HepG2 (cell line): ENCODE measurements around the gene ESRRG. TPM values are rescaled to one million over a fixed set of nuclear protein-coding genes. Genes with fewer than 3 reads are reported as not detected.

Source experiments
- ATAC-seq: fragments of 200-7000 bp; cut with Tn5 transposase; 3 replicates; pipeline ENCODE4 v1.9.1; 2020; ENCODE audit warnings: mild to moderate bottlenecking, moderate library complexity
- BruUV-seq: library from RNA; stranded (reverse); fragments of 400-500 nt; replicated peaks from 2 replicates; lab custom pipeline; 2021; lab: Mats Ljungman, UMichigan
- CTCF ChIA-PET: fragments of 300-600 bp; formaldehyde crosslinking; extraction: SDS; loops from one replicate; lab custom pipeline; 2021; ENCODE audit warnings: low total read pairs, inconsistent platforms, low intra/inter-chr PET ratio; lab: Yijun Ruan, JAX
- POLR2A ChIA-PET: fragments of 350-600 bp; sonication (Branson Sonifier 250); formaldehyde crosslinking; loops from one replicate; lab custom pipeline; 2020; ENCODE audit warnings: antibody characterized with exemption, inconsistent platforms; lab: Yijun Ruan, JAX
- DNase-seq: peaks from one replicate; pipeline ENCODE4 v3.0.0-alpha.2; 2015; ENCODE audit warnings: low spot score
- FAIRE-seq: peaks from 3 replicates; lab custom pipeline; 2011; peaks lifted over from hg19 to GRCh38; lab: Jason Lieb, UNC
- H2AFZ ChIP-seq: one replicate; pipeline ENCODE4 v1.6.1; 2011; ENCODE audit warnings: low read length, inconsistent platforms
- H3K27ac ChIP-seq: fragments of 300-600 bp; 3 replicates; pipeline ENCODE4 v1.8.0; 2011; ENCODE audit warnings: mixed run types, mild to moderate bottlenecking, mixed read lengths, low read length, inconsistent platforms; ENCODE audit not compliant: insufficient read depth; ENCODE audit errors: extremely low read length
- H3K27me3 ChIP-seq, 2 experiments: fragments of 200-600 bp in 1 of 2; 2 replicates in 1 of 2; 3 replicates in 1 of 2; pipeline versions ENCODE4 v1.6.0 to v1.8.0; 2011; ENCODE audit warnings: low read length in 2 of 2, mild to moderate bottlenecking in 2 of 2, moderate library complexity in 2 of 2, inconsistent platforms in 1 of 2; ENCODE audit not compliant: insufficient read depth in 2 of 2, control insufficient read depth in 1 of 2
- H3K36me3 ChIP-seq, 2 experiments: fragments of 200-600 bp in 1 of 2; replicated peaks in 1 of 2; 2 replicates in 1 of 2; 3 replicates in 1 of 2; pipeline versions ENCODE4 v1.5.1 to v1.8.0; 2011; ENCODE audit warnings: low read length in 2 of 2, inconsistent platforms in 1 of 2; ENCODE audit not compliant: insufficient read depth in 2 of 2, control insufficient read depth in 1 of 2
- H3K4me1 ChIP-seq: 2 replicates; pipeline ENCODE4 v1.5.1; 2012; ENCODE audit warnings: low read length, inconsistent platforms; ENCODE audit not compliant: insufficient read depth
- H3K4me2 ChIP-seq: 2 replicates; pipeline ENCODE4 v1.6.0; 2011; ENCODE audit warnings: low read depth, low read length, inconsistent platforms
- H3K4me3 ChIP-seq, 3 experiments: fragments of 200-600 bp in 1 of 3; sonication (generic), shearing (Covaris generic) in 1 of 3; replicated peaks in 1 of 3; 2 replicates each; pipeline ENCODE4 v1.5.1; 2011 to 2016; ENCODE audit warnings: low read length in 3 of 3, inconsistent platforms in 2 of 3, low read depth in 2 of 3, mild to moderate bottlenecking in 2 of 3, control low read depth in 1 of 3, mixed read lengths in 1 of 3; ENCODE audit not compliant: insufficient read depth in 1 of 3
- H3K79me2 ChIP-seq: one replicate; pipeline ENCODE4 v1.6.1; 2011; ENCODE audit warnings: low read length, inconsistent platforms; ENCODE audit not compliant: insufficient read depth
- H3K9ac ChIP-seq: 2 replicates; pipeline ENCODE4 v1.6.0; 2011; ENCODE audit warnings: mild to moderate bottlenecking, low read depth, low read length, inconsistent platforms; ENCODE audit not compliant: insufficient read depth
- H3K9me3 ChIP-seq: 2 replicates; pipeline ENCODE4 v1.5.1; 2012; ENCODE audit warnings: mild to moderate bottlenecking, low read length
- H4K20me1 ChIP-seq: 2 replicates; pipeline ENCODE4 v1.6.0; 2011; ENCODE audit warnings: inconsistent platforms, mild to moderate bottlenecking, low read length, moderate library complexity; ENCODE audit not compliant: insufficient read depth
- CC2D1A ChIP-seq: sonication (generic); formaldehyde crosslinking; IDR thresholded peaks from 2 replicates; pipeline ENCODE4 v1.8.1; 2023; ENCODE audit warnings: mild to moderate bottlenecking, missing genetic modification reagents
- CERS6 ChIP-seq: sonication (generic); formaldehyde crosslinking; IDR thresholded peaks from 2 replicates; pipeline ENCODE4 v1.5.0; 2020; ENCODE audit warnings: missing genetic modification reagents
- GTF2F1 ChIP-seq: fragments of 150-350 bp; IDR thresholded peaks from 2 replicates; pipeline ENCODE4 v1.6.1; 2014; ENCODE audit warnings: low read length
- HDAC1 ChIP-seq: sonication (generic); formaldehyde crosslinking; IDR thresholded peaks from 2 replicates; pipeline ENCODE4 v1.5.1; 2020; ENCODE audit warnings: mild to moderate bottlenecking, missing genetic modification reagents
- HDAC2 ChIP-seq: sonication (generic); formaldehyde crosslinking; IDR thresholded peaks from 2 replicates; pipeline ENCODE4 v1.4.0; 2020; ENCODE audit warnings: missing genetic modification reagents
- HMG20B ChIP-seq: conservative IDR thresholded peaks from 2 replicates; pipeline ENCODE4 v1.6.1; 2016; ENCODE audit warnings: missing genetic modification reagents, missing compliant biosample characterization
- LCORL ChIP-seq, 2 experiments: fragments of 450-650 bp in 1 of 2; sonication (generic) in 1 of 2; formaldehyde crosslinking in 1 of 2; IDR thresholded peaks; 2 replicates each; pipeline versions ENCODE4 v1.5.0 to v1.6.1; 2017 to 2020; ENCODE audit warnings: antibody characterized with exemption in 1 of 2, missing genetic modification reagents in 1 of 2
- POLR2G ChIP-seq: fragments of 200-400 bp; formaldehyde crosslinking; IDR thresholded peaks from 2 replicates; pipeline ENCODE4 v1.6.1; 2018; ENCODE audit warnings: mild to moderate bottlenecking, low read depth, low read length, moderate library complexity
- SALL2 ChIP-seq: sonication (generic); formaldehyde crosslinking; IDR thresholded peaks from 2 replicates; pipeline ENCODE4 v1.8.1; 2023; ENCODE audit warnings: mild to moderate bottlenecking, missing genetic modification reagents, inconsistent platforms
- SMYD3 ChIP-seq: sonication (generic); formaldehyde crosslinking; IDR thresholded peaks from 2 replicates; pipeline ENCODE4 v1.8.1; 2023; ENCODE audit warnings: mild to moderate bottlenecking, missing genetic modification reagents
- TP53 ChIP-seq: sonication (generic); formaldehyde crosslinking; conservative IDR thresholded peaks from 2 replicates; pipeline ENCODE4 v1.4.0; 2020; ENCODE audit warnings: missing genetic modification reagents
- U2AF1 ChIP-seq: fragments of 200-400 bp; formaldehyde crosslinking; optimal IDR thresholded peaks from 2 replicates; pipeline ENCODE3; 2017; ENCODE audit warnings: mild to moderate bottlenecking, low read depth, low read length
- ZNF20 ChIP-seq: sonication (generic); formaldehyde crosslinking; IDR thresholded peaks from 2 replicates; pipeline ENCODE4 v1.4.0; 2020; ENCODE audit warnings: mild to moderate bottlenecking, moderate library complexity, missing genetic modification reagents
- ZNF224 ChIP-seq: sonication (generic); formaldehyde crosslinking; IDR thresholded peaks from 2 replicates; pipeline ENCODE4 v1.5.0; 2020; ENCODE audit warnings: mild to moderate bottlenecking, missing genetic modification reagents
- ZNF260 ChIP-seq: sonication (generic); formaldehyde crosslinking; IDR thresholded peaks from 2 replicates; pipeline ENCODE4 v1.4.0; 2020; ENCODE audit warnings: missing genetic modification reagents, low read depth, mild to moderate bottlenecking, borderline replicate concordance
- ZNF431 ChIP-seq: sonication (generic); formaldehyde crosslinking; IDR thresholded peaks from 2 replicates; pipeline ENCODE4 v1.9.0; 2022; ENCODE audit warnings: missing genetic modification reagents, low read depth, mild to moderate bottlenecking, borderline replicate concordance
- ZNF614 ChIP-seq: IDR thresholded peaks from 2 replicates; pipeline ENCODE4 v1.6.1; 2018; ENCODE audit warnings: missing biosample characterization, missing genetic modification reagents, inconsistent platforms, borderline replicate concordance
- ZNF816 ChIP-seq: sonication (generic); formaldehyde crosslinking; IDR thresholded peaks from 2 replicates; pipeline ENCODE4 v1.8.0; 2022; ENCODE audit warnings: missing genetic modification reagents, mild to moderate bottlenecking, borderline replicate concordance
- WGBS: methylation state at CpG from one replicate; pipeline ENCODE4 v1.1.6; 2017; ENCODE audit warnings: low lambda C conversion rate; 5-methylcytosine and 5-hydroxymethylcytosine counted together
- in situ Hi-C: cut with HindIII; loops from 2 replicates; pipeline ENCODE4 v1.10.0; 2017; ENCODE audit warnings: low pct_unique_long_range_greater_than_20kb; ENCODE audit not compliant: extremely low pct_ligation_motif_present
- intact Hi-C: fragments of 100-400 bp; cut with micrococcal nuclease; formaldehyde crosslinking; loops from one replicate; pipeline ENCODE4 v1.10.0; 2022; ENCODE audit not compliant: unreplicated experiment
- polyA plus RNA-seq, 8 experiments: library from polyadenylated mRNA; depleted of rRNA in 3 of 8; stranded (reverse) in 7 of 8; unstranded in 1 of 8; fragments of >200 nt; fragmentation: Illumina TruSeq in 4 of 8; extraction: Trizol in 4 of 8; gene quantifications; 2 replicates each; pipeline versions ENCODE4 v1.2.1 to v1.2.3, GENCODE V29; 2011 to 2016; ENCODE audit warnings: low read depth in 4 of 8, missing spikeins in 1 of 8, mixed read lengths in 1 of 8; ENCODE audit not compliant: insufficient read depth in 1 of 8
- total RNA-seq, 5 experiments: library from RNA; depleted of rRNA; stranded (reverse); fragments of >200 nt; fragmentation: Illumina TruSeq; extraction: Trizol; gene quantifications; 2 replicates each; pipeline ENCODE4 v1.2.3, GENCODE V29; 2016; ENCODE audit warnings: low read depth in 1 of 5
- TF ChIP-seq, protein P1 (sequence below): sonication (generic); formaldehyde crosslinking; IDR thresholded peaks from 2 replicates; pipeline ENCODE4 v1.8.0; 2022; ENCODE audit warnings: mild to moderate bottlenecking, missing genetic modification reagents
- TF ChIP-seq, protein P2 (sequence below): sonication (generic); formaldehyde crosslinking; IDR thresholded peaks from 2 replicates; pipeline ENCODE4 v1.4.0; 2020; ENCODE audit warnings: mild to moderate bottlenecking, missing genetic modification reagents

ESRRG gene
- total and polyA plus RNA-seq, 2 of the 13 experiments (the other 11 are each of a cell fraction or from before 2014, with no cell fraction given): not detected

DNA sequence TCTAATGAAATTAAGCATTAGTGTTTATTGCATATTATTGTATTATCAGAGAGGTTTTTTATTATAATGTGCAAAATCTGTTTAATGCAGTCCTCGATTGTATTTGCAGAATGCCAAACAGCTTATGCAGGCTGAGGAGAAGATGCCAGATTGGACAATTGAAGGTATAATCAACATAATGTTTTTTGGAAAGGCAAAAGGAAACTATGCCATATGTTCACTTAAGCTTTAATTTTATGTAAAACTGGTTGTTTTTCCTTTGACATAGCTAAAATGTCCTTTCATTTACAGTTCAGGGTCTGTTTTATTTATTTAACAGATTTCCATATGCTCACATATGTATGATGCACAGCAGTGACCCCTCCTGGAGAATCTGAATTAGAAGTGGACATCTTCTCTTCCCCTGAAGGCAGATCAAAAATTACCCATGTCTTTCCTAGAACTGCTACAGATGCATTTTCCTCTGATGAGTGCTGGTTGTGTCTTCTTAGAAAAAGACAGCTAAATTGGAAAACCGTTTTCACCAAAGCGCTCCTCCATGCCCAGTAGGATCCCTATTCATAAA, 156.5 kb downstream of the ESRRG start:
- no peak overlapping the region for H3K4me2 ChIP-seq
- ATAC-seq (no peak), FAIRE-seq (no peak), DNase-seq (no peak)
- TF ChIP-seq HMG20B (no peak), CC2D1A (CRISPR knock-in tag) (no peak), HDAC1 (no peak), POLR2G (no peak), ZNF260 (CRISPR knock-in tag) (no peak), SALL2 (CRISPR knock-in tag) (no peak), U2AF1 (no peak), ZNF20 (CRISPR knock-in tag) (no peak), CERS6 (CRISPR knock-in tag) (no peak), LCORL (IDR thresholded peaks at IDR 0.05) (no peak), LCORL (CRISPR knock-in tag; IDR thresholded peaks at IDR 0.05) (no peak), ZNF224 (CRISPR knock-in tag) (no peak), SMYD3 (no peak), ZNF614 (CRISPR knock-in tag) (no peak), GTF2F1 (no peak), ZNF816 (CRISPR knock-in tag) (no peak), ZNF431 (CRISPR knock-in tag) (no peak), TP53 (CRISPR knock-in tag) (no peak), HDAC2 (CRISPR knock-in tag) (no peak)
- TF ChIP-seq, protein P1, sequence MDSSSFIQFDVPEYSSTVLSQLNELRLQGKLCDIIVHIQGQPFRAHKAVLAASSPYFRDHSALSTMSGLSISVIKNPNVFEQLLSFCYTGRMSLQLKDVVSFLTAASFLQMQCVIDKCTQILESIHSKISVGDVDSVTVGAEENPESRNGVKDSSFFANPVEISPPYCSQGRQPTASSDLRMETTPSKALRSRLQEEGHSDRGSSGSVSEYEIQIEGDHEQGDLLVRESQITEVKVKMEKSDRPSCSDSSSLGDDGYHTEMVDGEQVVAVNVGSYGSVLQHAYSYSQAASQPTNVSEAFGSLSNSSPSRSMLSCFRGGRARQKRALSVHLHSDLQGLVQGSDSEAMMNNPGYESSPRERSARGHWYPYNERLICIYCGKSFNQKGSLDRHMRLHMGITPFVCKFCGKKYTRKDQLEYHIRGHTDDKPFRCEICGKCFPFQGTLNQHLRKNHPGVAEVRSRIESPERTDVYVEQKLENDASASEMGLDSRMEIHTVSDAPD (CRISPR knock-in tag): no peak
- TF ChIP-seq, protein P2, sequence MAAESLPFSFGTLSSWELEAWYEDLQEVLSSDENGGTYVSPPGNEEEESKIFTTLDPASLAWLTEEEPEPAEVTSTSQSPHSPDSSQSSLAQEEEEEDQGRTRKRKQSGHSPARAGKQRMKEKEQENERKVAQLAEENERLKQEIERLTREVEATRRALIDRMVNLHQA (CRISPR knock-in tag): no peak
- no peaks in the 10 kb centered on the region for H3K79me2 ChIP-seq
- H3K27ac ChIP-seq: no peak overlapping the region
- POLR2A ChIA-PET: no interaction called here
- H3K27me3 ChIP-seq: no peaks in the 10 kb centered on the region
- H3K4me1 ChIP-seq: no peaks in the 10 kb centered on the region
- H4K20me1 ChIP-seq: no peaks in the 10 kb centered on the region
- BruUV-seq: no TSS peak
- CTCF ChIA-PET: no interaction called here
- 13% methylated on average over 3 of the region's 3 CpGs for WGBS
- no peak overlapping the region for H3K9ac ChIP-seq
- no peak overlapping the region for H3K4me3 ChIP-seq
- intact Hi-C loops (loop anchor here (5.0 to 10.0 kb wide), 2 partner anchors 252 to 744 kb away; no protein-coding TSS in a partner anchor), in situ Hi-C loops (no loop called here)
- H2AFZ ChIP-seq: no peak overlapping the region
- no peaks in the 10 kb centered on the region for H3K36me3 ChIP-seq
- H3K9me3 ChIP-seq: no peaks in the 10 kb centered on the region
